NB4 (cell line): ENCODE data around the gene SLC13A2.

ENCODE experiments used
- DNase-seq: peaks from one replicate; pipeline ENCODE4 v3.0.0; 2010; ENCODE audit warnings: low read depth
- H3K4me3 ChIP-seq: one replicate; pipeline ENCODE4 v1.5.1; 2011; ENCODE audit warnings: mild to moderate bottlenecking, low read depth, low read length, moderate library complexity
- MYC ChIP-seq: IDR thresholded peaks from 2 replicates; pipeline ENCODE4 v1.6.1; 2011; ENCODE audit warnings: low read depth, low read length
- POLR2A ChIP-seq: IDR thresholded peaks from 2 replicates; pipeline ENCODE4 v1.6.1; 2011; ENCODE audit warnings: mild to moderate bottlenecking; ENCODE audit not compliant: insufficient read length; ENCODE audit errors: extremely low read depth
- TF ChIP-seq, protein P1 (sequence below): IDR thresholded peaks from one replicate; pipeline ENCODE4 v1.5.1; 2012; ENCODE audit warnings: low read depth, low read length
- TF ChIP-seq, protein P2 (sequence below): IDR thresholded peaks from 2 replicates; pipeline ENCODE4 v1.6.1; 2011; ENCODE audit warnings: low read depth, low read length

SLC13A2 gene

DNA sequence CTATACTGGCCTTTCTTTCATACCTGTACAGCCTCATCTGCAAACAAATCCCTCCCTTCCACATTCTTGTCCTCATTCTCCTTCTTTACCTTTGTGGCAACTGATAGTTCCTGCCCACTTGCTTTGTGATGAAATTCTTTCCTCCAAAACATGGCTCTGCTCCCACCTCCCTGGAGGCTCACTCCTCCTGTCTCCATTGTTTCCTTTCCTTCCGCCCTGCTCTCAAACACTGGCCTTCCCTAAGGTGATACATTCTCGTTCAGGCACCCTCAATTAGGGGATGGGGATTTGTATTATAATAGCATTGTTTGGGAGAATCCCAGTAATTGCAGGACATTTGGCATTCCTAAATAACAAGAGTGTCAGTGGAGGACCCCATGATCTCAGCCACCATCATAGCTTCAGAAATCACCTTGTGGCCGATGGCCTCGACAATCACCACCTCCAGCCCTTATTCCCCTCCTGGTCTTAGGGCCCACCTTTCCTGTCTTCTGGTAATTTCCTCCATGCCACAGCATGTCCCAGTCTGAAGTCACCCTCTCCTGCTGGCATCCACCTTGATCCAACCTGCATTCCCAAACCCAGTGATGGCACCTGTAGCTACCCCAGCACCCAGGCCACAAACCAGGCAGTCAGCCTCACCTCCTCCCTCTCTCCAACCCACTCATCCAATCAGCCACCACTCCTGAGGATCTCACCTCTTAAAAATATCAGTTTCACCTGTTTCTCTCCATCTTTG lies 71.1 kb downstream of the SLC13A2 start:
- TF ChIP-seq, protein P1, sequence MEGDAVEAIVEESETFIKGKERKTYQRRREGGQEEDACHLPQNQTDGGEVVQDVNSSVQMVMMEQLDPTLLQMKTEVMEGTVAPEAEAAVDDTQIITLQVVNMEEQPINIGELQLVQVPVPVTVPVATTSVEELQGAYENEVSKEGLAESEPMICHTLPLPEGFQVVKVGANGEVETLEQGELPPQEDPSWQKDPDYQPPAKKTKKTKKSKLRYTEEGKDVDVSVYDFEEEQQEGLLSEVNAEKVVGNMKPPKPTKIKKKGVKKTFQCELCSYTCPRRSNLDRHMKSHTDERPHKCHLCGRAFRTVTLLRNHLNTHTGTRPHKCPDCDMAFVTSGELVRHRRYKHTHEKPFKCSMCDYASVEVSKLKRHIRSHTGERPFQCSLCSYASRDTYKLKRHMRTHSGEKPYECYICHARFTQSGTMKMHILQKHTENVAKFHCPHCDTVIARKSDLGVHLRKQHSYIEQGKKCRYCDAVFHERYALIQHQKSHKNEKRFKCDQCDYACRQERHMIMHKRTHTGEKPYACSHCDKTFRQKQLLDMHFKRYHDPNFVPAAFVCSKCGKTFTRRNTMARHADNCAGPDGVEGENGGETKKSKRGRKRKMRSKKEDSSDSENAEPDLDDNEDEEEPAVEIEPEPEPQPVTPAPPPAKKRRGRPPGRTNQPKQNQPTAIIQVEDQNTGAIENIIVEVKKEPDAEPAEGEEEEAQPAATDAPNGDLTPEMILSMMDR: no peak
- TF ChIP-seq, protein P2, sequence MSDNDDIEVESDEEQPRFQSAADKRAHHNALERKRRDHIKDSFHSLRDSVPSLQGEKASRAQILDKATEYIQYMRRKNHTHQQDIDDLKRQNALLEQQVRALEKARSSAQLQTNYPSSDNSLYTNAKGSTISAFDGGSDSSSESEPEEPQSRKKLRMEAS: no peak
- TF ChIP-seq MYC (no peak), POLR2A (no peak)
- H3K4me3 ChIP-seq: no peak overlapping the region
- DNase-seq: no peak

DNA sequence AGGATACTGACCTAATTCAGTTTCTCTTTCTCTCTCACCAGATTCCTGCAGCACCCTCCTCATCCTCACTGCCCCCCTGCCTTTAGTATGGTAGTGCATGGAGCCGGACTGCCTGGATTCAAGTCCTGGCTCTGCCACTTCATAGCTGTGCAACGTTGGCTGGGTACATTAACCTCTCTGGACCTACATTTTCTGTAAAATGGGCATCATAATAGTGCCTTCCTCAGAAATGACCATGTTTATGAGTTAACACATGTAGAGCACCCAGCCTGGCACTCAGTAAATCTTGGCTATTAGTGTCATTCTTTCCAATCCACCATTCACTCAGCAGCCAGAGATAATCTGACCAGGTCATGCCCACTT lies 71.7 kb downstream of the SLC13A2 start:
- no peak for DNase-seq
- TF ChIP-seq POLR2A: no peak
- TF ChIP-seq MYC: no peak
- H3K4me3 ChIP-seq: no peak overlapping the region

DNA sequence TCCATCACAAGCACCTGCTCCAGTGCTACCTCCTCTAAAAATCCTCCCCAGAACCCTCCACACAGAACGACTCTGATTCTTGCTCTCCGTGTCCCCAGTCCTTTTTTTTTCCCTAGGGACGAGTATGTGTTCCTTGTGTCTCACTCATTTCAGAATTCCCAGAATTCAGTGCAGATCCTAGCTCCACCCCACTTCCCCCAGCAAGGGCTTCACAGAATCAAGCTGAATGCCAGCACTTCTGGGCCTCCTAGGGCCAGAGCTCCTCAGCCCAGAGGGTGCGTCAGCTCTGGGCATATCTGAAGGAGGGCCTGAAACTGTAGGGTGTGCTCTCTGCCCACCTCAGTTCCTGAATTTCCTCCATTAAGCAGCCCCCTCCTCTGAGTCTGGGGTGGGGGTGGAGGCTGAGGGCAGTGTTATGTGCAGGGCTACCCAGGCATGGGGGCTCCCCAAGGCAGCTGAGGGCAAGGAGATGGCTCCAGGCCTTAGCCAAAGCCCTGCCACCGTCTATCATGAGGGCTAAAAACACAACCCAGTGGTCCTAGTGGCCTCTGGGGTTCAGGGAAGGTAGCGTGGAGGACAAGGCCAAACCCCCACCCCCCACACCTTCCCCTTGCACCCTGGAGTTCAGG lies 72.5 kb downstream of the SLC13A2 start:
- H3K4me3 ChIP-seq: no peak overlapping the region
- DNase-seq: no peak
- TF ChIP-seq, protein P2: no peak
- TF ChIP-seq, protein P1: no peak
- TF ChIP-seq MYC (no peak), POLR2A (no peak)

DNA sequence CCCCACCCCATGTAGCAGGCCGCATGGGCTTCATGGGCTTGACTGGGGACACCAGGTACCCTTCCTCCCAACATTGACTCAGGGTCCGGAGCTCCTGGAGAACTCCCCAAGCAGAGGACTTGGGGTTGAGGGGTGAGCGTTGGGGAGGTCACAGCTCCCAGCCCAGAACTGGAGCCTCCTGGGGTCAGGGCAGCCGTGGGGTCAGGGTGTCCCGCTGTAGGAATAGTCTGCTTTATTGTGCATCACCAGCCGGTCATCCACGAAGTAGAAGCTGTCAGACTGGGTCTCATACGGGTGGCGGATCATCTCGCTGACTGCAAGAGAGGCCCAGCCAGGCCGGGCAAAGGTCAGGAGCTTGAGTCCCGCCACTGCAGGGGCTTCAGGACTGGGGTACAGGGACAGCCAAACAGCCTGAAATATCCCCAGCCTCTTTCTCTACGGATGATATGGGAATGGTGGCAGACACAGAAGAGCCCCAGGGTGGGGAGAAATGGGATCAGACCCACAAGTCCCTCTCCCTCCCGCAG lies 73.7 kb downstream of the SLC13A2 start:
- DNase-seq: no peak
- TF ChIP-seq MYC: no peak
- no peak for TF ChIP-seq POLR2A
- TF ChIP-seq, protein P2: no peak
- TF ChIP-seq, protein P1: no peak
- H3K4me3 ChIP-seq: no peak overlapping the region
